NCI-H446 (cell line): Measurements from ENCODE around the gene VRK3.

Source experiments
- DNase-seq, 2 experiments: peaks; one replicate each; lab custom pipeline; 2025; lab: John Stamatoyannopoulos, UW

The VRK3 gene

GRCh38 chr19:50030225-50030624 lies 5.1 kb upstream of the VRK3 start:
- DNase-seq, result no peak

GRCh38 chr19:50026550-50026906 lies 1.4 kb upstream of the VRK3 start:
- DNase-seq, result no peak

GRCh38 chr19:50025794-50026549 lies 800 bp upstream of the VRK3 start, which contains the start of gene ZNF473:
Gene ZNF473, plus strand, starts transcription at chr19:50026005. Its CDS starts 5,078 bp downstream, at chr19:50031083.
- DNase-seq, result peak; percentile 98 to 99

DNA sequence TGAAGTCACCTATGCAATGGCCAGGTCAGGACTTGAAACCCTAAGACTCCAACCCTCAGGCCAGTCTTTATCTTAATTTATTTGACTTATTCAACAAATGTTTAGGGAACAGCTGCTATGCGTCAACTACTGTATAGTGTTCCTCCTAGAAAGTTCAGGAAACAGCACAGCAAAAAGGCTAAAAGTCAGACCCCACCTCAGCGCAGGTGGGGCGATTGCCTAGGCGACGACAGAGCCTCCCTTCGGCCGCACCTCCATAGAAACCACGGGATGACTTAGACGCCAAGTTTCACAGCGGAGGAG lies 502 bp downstream of the VRK3 start:
- DNase-seq, result no peak

DNA sequence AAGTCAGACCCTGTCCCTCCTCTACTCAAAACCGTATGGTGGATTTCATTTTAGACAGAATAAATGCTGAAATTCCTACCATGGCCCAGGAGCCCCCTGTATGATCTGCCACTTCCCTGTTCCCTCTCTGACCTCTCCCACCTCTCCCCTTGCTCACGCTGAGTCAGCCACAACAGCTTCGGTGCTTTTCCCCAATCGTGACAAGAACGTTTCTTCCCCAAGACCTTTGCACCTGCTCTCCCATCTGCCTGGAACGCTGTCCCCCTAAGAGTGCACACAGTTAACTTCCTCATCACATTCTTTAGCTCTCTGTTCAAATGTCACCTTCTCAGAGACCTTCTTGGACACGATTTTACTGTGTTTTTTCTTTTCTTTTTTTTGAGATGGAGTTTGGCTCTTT lies 2.3 kb downstream of the VRK3 start:
- DNase-seq, result no peak

GRCh38 chr19:50020481-50020880 lies 4.7 kb downstream of the VRK3 start:
- no peak for DNase-seq

- DNase-seq, result no peak
Measured at GRCh38 chr19:50016225-50016807, 8.9 kb downstream of the VRK3 start.

- peak in 1 of 2 experiments; percentile 20 for DNase-seq
Measured at GRCh38 chr19:50008532-50008931, 16.6 kb downstream of the VRK3 start.

DNA sequence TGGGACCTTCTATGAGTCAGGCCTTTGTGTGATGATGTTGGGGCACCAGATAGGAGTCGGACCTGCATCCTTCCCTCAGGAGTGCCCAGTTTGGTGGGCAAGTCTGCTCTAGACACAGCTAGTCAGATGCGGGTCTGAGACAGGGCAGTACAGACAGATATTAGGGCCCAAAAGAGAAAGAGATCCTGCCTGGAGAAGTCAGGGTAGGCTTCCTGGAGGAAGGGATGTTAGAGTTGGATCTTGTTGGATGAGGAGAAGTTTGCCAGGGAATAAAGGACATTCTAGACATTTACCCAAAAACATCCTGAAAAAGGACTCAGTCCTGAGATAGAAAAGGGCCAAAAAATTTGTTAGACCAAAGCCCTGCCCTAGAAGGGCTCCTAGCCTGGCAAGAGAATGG lies 17.2 kb downstream of the VRK3 start:
- DNase-seq, result no peak

GRCh38 chr19:50007170-50007569 lies 18.0 kb downstream of the VRK3 start:
- no peak for DNase-seq

GRCh38 chr19:50005428-50005827 lies 19.7 kb downstream of the VRK3 start:
- DNase-seq, result no peak

DNA sequence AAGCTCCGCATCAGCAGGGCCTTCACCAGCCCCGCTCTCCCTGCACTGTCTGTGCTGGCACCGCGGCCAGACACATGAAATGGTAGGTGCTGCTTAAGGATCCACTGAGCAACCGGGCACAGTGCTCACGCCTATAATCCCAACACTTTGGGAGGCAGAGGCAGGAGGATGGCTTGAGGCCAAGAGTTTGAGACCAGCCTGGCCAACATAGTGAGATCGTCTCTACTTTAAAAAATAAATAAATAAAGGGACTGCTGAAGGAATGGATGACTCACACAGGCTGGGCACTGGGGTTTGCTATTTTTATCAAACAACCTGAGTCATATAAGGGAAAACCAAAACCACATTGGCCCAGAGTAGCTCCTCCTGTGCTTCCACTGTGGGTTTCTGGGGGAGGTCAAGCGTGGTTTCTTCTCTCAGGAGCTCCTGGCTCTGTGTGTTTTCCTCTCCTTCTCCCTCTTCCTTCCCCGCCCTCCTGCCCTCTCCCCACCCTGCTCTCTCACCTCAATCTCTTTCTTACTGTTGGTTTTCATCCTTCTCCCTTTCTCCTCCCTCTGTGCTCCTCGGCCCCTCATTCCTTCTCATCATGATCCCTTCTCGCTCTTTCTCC lies 21.3 kb downstream of the VRK3 start:
- DNase-seq, result peak in 1 of 2 experiments; percentile 40

GRCh38 chr19:50003254-50003788 lies 21.9 kb downstream of the VRK3 start:
- DNase-seq, result no peak

- peak in 1 of 2 experiments; percentile 26 for DNase-seq
Measured at GRCh38 chr19:50002386-50002960, 22.7 kb downstream of the VRK3 start.

DNA sequence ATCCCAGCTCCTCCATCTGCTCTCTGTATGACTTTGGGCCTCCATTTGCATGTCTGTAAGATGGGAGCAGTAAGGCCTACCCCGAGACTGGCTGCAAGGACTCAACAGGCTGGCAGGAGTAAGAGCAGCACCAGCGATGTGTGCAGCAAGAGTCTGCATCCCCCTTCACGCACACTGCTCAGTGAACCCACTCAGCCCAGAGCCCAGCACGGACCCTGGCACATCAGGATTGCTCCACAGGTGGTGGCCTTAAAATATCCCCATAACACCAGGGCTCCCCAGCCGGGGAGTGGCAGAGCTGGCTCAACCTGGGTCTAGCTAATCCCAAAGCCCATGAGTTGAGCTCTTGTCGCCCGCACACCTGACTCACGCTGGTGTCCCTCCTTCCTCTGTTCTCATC lies 23.4 kb downstream of the VRK3 start:
- DNase-seq, result no peak

GRCh38 chr19:50000841-50001557 lies 24.2 kb downstream of the VRK3 start:
- no peak for DNase-seq

- no peak for DNase-seq
Measured at GRCh38 chr19:50000038-50000840, 24.9 kb downstream of the VRK3 start.

GRCh38 chr19:49999371-50000010 lies 25.7 kb downstream of the VRK3 start:
- peak; percentile 45 to 70 for DNase-seq

- peak in 1 of 2 experiments; percentile 20 for DNase-seq
Measured at GRCh38 chr19:49997709-49998108, 27.5 kb downstream of the VRK3 start.

DNA sequence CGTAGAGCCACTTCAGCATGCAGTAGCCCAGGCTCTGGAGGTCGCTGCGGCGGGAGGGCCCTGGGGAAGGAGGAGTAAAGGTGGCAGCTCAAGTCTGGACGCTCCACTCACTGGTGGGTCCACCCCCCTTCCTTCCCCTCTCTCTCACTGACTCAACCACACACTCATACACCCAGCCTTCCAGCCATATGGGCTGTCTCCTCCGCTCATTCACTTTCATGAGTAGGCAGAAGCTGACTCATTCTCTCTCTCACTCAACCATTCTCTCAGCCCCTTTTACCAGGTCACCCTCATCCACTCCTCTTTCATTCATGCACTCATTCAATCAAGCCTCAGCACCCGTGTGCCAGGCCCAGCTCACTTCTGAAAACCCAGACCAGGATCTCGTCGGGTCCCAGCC lies 36.7 kb downstream of the VRK3 start:
- peak in 1 of 2 experiments; percentile 16 for DNase-seq

- DNase-seq, result no peak
Measured at GRCh38 chr19:49988007-49988406, 37.2 kb downstream of the VRK3 start.
